ENCODE data around the gene PTPRE.

Gene PTPRE

GRCh38 chr10:128105383-128105782 is 198.5 kb downstream of the PTPRE start:
- DNase-seq = no peak

GRCh38 chr10:128109707-128110106 is 202.8 kb downstream of the PTPRE start:
- no peak for DNase-seq

GRCh38 chr10:128110339-128110738 is 203.4 kb downstream of the PTPRE start:
- no peak for DNase-seq

GRCh38 chr10:128111696-128112095 is 204.8 kb downstream of the PTPRE start:
- DNase-seq = no peak

GRCh38 chr10:128113026-128113425 is 206.1 kb downstream of the PTPRE start:
- DNase-seq = no peak

- no peak for DNase-seq
Observed at GRCh38 chr10:128114901-128115300, 208.0 kb downstream of the PTPRE start.

- DNase-seq = no peak
Observed at GRCh38 chr10:128115356-128115755, 208.5 kb downstream of the PTPRE start.

GRCh38 chr10:128116187-128116586 is 209.3 kb downstream of the PTPRE start:
- DNase-seq = no peak

- no peak for DNase-seq
Observed at GRCh38 chr10:128116851-128117615, 210.1 kb downstream of the PTPRE start.

- DNase-seq = no peak
Observed at GRCh38 chr10:128121750-128122412, 215.0 kb downstream of the PTPRE start.

GRCh38 chr10:128122931-128123330 is 216.0 kb downstream of the PTPRE start:
- DNase-seq = no peak

- DNase-seq = no peak
Observed at GRCh38 chr10:128123846-128124245, 216.9 kb downstream of the PTPRE start.

GRCh38 chr10:128124813-128125403 is 218.0 kb downstream of the PTPRE start:
- no peak for DNase-seq

GRCh38 chr10:128125416-128125943 is 218.6 kb downstream of the PTPRE start:
- DNase-seq = no peak

GRCh38 chr10:128125944-128126764 is 219.3 kb downstream of the PTPRE start, which contains the start of gene MKI67:
Gene MKI67 (minus strand): TSS chr10:128126423. CDS start chr10:128125667, 756 bp downstream.
- DNase-seq = peak; percentile 93

GRCh38 chr10:128128582-128128981 is 221.7 kb downstream of the PTPRE start:
- no peak for DNase-seq

- no peak for DNase-seq
Observed at GRCh38 chr10:128130051-128130450, 223.1 kb downstream of the PTPRE start.

Data from CD4-positive, alpha-beta T cell treated with Interleukin-10 for 1 hour (primary cell).